Measurements from ENCODE around the gene VPS4B.

VPS4B gene

GRCh38 chr18:63427558-63427957, 5.3 kb upstream of the VPS4B start:
- no peak for DNase-seq

GRCh38 chr18:63422864-63423304, 608 bp upstream of the VPS4B start:
- no peak for DNase-seq

GRCh38 chr18:63421514-63421913, 762 bp downstream of the VPS4B start:
- no peak for DNase-seq

- DNase-seq = no peak
Observed at GRCh38 chr18:63412953-63413352, 9.3 kb downstream of the VPS4B start.

- DNase-seq = no peak
Observed at GRCh38 chr18:63410792-63411191, 11.5 kb downstream of the VPS4B start.

GRCh38 chr18:63409301-63409700, 13.0 kb downstream of the VPS4B start:
- no peak for DNase-seq

- no peak for DNase-seq
Observed at GRCh38 chr18:63407734-63408133, 14.5 kb downstream of the VPS4B start.

GRCh38 chr18:63405986-63406385, 16.3 kb downstream of the VPS4B start:
- no peak for DNase-seq

GRCh38 chr18:63402246-63403162, 19.8 kb downstream of the VPS4B start:
- no peak for DNase-seq

- DNase-seq = no peak
Observed at GRCh38 chr18:63399300-63399699, 23.0 kb downstream of the VPS4B start.

- no peak for DNase-seq
Observed at GRCh38 chr18:63397349-63397748, 24.9 kb downstream of the VPS4B start.

- no peak for DNase-seq
Observed at GRCh38 chr18:63395503-63395902, 26.8 kb downstream of the VPS4B start.

GRCh38 chr18:63394954-63395353, 27.3 kb downstream of the VPS4B start:
- no peak for DNase-seq

GRCh38 chr18:63387861-63388260, 34.4 kb downstream of the VPS4B start:
- DNase-seq = no peak

- no peak for DNase-seq
Observed at GRCh38 chr18:63382843-63383242, 39.4 kb downstream of the VPS4B start.

- DNase-seq = no peak
Observed at GRCh38 chr18:63379639-63379962, 42.7 kb downstream of the VPS4B start.

GRCh38 chr18:63378919-63379638, 43.2 kb downstream of the VPS4B start:
- no peak for DNase-seq

GRCh38 chr18:63377275-63377980, 44.8 kb downstream of the VPS4B start:
- no peak for DNase-seq

- no peak for DNase-seq
Observed at GRCh38 chr18:63376538-63376937, 45.7 kb downstream of the VPS4B start.

- peak; percentile 36 for DNase-seq
Observed at GRCh38 chr18:63374540-63374939, 47.7 kb downstream of the VPS4B start.

GRCh38 chr18:63373161-63373560, 49.1 kb downstream of the VPS4B start:
- DNase-seq = no peak

- DNase-seq = no peak
Observed at GRCh38 chr18:63368611-63369010, 53.7 kb downstream of the VPS4B start.
